NCI-H2227 (cell line): ENCODE results near the gene ADCY7.

Experiments
- DNase-seq: peaks from one replicate; lab custom pipeline; 2025; ENCODE audit not compliant: unreplicated experiment; lab: John Stamatoyannopoulos, UW

The ADCY7 gene

DNA sequence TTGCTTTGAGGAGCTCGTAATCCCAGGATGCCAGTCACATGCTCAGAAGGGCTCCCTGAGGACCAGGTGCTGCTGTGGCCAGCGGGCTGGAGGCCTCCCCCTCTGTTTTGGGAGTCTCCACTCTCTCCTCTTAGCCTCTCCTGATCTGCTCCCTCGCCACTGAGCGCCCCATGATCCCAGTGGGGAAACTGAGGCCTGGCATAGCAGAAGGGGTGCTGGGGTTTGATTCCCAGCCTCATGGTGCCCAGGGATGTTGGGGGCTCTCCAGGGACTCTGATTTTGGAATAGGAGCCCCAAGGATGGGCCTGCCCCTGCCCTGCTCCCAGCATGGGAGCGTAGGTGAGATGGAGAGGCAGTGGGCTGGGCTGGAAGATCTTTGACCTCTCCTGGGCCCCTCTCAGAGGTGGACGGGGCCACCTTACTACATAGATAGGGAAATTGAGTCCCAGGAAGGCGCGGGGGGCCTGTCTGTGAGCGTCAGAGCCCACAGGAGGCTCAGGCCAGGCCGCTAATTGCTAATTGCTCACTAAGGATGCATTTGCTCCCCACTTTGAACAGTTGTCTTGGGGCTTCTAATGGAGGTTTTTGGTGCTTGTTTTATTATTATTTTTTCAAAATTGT lies 525 bp upstream of the ADCY7 start:
- DNase-seq, result no peak

DNA sequence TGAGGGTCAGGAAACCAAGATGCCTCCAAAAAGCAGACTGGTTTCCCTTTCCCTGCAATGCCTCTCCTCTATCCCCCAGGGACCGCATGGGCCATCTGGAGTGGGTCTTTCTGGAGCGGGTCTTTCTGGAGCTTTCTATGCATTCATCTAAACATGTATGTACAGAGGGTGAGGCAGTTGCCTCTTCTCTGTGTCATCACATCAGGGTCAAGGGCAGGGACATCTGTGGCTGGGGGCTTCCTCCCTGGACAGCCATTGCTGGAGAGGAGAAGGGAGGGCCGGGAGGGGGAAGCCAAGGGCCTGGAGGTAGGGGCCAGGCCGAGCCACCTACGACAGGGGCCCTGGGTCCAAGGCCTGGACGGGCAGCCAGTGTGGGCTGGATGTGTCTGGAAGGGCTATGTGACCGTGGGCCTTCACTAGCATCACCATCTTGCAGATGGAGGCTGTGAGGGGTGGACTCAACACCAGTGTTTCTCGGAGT lies 840 bp downstream of the ADCY7 start:
- no peak for DNase-seq

DNA sequence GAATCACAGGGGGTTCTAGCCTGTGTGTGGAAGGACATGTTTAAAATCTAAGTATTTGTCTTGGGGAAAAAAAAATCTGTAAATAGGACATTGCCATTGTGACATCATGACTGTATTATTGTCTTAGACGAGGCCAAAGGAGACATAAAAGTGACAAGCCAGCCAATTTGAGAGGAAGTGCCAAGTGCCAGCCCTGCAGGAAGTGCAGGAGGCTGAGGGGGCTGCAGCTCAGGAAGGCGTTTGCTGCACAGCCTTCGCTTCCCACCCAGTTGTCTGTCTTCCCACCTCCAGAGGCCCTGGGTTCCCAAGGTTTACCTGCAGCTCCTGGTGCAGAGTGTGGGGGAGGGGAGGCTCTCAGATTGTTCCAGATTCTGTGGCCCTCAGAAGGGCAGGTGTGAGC lies 1.3 kb downstream of the ADCY7 start:
- DNase-seq, result no peak

DNA sequence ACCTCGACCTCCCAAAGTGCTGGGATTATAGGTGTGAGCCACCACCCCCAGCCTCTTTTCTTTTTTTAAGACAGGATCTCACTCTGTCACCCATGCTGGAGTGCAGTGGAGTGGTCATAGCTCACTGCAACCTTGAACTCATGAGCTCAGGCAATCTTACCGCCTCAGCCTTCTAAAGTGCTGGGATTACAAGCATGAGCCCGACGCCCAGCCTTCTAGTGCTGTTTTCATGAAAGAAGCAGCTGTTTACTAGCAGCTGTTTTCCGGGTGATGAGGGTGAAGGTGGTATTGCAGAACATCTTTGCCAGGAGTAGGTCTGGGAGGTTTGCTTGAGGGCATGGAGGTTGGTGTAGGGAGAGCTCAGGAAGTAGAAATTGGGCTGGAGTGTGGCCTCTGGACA lies 2.0 kb downstream of the ADCY7 start:
- DNase-seq, result no peak

DNA sequence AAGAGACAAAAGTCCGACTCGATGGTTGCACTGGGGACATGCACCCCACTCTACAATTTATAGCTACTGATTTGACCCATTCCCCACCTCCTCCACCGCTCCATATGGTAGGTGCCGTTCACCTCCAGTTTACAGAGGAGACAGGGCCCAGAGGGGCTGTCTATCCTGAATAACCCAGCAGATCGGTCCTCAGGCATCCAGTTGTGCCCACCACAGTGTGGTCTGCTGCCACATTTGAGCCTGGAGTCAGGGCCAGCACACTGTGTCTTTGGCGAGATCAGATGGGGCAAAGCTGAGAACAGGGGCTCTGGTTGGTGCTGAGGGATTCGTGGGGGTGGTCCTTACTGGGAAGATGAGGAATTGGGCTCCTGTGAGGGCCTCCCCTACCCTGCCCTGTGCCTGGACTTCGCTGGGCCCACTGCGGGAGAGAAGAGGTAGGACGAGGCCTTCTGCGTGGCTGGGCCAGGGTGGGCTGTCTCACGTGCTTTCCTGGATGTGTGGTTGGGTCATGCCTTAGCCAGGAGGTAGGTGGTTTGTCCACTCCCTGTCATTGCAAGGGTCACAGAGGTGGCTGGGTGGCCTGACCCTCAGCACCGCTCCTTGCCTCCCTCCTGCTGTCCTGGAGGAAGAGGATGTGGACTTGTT lies 2.8 kb downstream of the ADCY7 start:
- DNase-seq, result no peak

DNA sequence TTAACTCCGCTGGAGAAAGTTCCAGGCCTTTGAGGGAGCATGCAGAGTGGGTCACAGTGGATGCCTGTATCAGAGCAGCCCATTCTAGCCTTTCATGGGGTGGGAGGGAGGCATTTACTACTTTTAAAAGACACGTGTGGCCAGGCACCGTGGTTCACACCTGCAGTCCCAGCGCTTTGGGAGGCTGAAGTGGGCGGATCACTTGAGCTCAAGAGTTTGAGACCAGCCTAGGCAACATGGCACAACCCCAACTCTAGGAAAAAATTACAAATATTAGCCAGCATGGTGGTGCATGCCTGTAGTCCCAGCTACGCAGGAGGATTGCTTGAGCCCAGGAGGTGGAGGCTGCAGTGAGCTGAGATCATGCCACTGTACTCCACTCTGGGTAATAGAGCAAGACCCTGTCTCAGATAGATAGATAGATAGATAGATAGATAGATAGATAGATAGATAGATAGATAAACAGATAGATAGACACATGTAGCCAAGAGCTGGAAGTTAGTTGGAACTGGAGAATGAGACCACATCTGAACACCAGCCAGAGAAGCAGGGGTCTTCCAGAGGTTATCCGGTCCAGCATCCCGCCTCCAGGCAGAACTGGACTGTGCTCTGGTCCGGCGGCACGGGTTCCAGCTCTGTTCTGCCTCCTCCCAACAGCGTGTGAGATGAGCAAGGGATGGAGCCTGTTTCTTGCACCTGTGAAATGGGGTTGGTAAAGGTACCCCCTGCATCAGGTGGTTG lies 3.6 kb downstream of the ADCY7 start:
- DNase-seq, result no peak

DNA sequence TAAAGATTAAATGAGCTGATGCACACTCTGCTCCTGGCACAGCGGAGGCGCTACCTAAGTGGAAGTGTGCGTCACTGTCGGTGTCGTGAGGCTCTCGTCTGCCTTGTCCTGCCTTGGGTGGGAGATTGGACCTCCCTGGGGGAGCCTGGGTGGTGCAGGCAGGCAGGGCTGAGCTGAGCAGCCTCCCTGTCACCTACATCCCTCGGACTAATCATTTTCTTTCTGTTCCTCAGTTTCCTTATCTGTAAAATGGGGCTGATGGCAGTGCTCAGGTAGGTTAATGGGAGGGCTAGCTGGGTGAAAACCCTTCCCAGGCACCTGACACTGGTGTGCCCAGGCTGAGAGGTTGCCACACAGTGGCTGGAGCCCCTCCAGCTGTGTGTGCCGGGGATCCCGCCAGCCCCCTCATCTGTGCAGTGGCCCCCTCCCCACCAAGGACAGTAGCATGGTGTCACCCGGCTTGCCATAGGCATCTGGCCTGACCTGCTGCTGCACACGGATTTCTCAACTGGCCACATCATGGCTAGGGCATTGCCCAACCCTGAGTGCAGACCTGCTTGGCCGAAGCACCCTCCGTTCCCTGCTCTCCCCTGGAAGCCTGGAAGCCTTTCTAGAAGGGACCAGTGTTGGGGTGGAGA lies 4.3 kb downstream of the ADCY7 start:
- DNase-seq, result no peak

DNA sequence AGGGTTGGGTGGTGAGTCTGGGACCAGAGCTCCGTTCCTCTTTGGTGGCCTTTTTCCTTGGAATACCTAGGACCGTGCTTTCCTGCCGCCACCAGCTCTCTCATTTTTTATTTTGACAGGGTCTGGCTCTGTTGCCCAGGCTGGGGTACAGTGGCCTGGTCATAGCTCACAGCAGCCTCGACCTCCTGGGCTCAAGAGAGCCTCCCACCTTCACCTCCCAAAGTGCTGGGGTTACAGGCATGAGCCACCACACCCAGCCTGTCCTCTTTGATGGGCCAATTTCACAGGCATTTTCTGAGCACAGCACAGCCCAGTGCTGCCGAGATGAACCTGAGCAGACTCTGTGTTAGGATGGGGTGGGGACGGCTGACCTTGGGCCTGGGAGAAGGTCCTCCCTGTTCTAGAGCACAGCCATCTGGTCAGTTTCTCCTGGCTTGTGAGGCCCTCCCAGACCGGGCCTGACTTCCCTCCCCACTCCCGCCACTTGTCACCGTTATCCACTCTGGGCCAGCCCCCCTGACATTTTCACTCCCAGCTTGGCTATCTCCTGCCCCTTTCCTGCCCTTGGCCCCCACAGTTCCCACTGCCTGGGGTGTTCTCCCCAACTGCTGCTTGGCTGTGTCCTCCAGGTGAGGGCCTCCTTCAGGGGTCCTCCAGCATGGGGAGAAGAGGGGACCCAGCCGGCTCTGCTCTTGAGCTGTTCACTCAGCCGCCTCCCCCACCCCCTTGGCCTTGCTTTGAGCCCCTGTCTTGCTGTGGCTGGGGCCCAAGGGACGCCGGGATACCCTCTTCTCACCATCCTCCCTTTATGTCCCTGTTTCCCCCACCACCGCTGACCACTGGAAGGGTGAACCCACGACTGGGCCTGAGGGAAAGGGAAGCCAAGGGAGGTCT lies 5.0 kb downstream of the ADCY7 start:
- no peak for DNase-seq

DNA sequence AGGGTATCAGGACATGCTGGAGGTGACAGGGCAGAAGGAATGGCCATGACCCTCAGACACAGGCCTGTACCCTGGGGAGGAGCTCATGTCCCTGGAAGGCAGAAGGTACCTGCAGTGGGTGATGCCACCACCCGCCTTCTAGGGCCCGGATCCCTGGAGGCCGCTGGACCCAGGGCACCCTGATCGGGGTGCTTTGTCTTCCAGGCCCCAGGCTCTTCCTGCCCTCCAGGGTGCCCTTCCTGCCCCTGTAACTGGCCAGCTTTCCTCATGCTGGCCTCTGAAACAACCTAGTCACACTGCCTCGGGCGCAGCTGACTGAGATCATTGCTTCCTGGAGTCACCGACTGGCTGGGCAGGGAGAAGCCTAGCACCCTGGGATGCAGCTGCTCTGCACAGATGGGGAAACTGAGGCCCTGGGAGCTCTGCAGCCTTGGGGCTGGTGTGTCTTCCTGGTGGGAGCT lies 5.8 kb downstream of the ADCY7 start:
- DNase-seq, result no peak

DNA sequence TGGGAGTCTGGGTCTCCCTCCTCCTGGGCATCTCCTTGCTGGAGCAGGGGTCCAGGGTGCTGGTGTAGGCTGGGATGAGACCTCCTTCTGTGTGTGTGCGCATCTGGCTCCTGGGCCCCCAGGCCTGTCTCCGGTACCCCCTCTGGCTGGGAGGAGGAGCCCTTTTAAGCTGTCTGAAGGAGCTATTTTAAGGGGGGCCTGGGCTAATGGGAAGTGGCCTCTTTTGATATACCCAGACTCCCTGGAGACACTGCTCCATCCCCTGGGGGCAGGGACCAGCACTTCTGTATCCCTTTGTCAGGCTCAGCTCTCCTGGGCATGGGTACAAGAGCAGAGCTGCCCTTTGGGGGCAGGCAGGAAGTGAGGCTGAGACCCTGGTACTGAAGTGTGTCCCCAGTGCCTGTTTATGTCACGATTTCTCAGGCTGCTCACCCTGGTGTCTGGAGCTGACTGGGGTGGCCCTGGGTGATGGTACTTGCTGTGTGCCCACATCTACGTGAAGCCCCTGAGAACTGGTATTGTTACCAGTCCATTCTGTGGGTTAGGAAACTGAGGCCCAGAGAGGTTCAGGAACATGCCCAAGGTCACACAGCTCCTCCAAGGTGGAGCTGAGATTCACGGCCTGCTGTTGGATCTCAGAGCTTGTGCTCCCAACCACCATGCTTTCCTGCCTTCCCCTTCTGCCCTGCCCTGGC lies 6.5 kb downstream of the ADCY7 start:
- no peak for DNase-seq

DNA sequence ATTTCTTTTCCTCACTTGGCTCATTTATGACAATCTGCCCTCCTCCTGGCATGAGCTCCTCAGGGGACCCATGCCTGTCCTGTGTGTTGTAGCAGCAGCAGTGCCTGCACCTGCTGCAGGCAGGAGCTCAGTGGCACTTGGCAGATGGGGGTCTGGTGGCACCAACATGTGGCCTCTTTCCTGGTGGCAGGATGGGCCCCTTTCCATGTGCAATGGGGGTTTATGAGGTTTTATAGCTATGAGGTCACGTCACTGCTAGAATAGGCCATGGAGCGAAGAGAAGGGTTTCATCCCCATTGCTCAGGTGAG lies 7.0 kb downstream of the ADCY7 start:
- no peak for DNase-seq

DNA sequence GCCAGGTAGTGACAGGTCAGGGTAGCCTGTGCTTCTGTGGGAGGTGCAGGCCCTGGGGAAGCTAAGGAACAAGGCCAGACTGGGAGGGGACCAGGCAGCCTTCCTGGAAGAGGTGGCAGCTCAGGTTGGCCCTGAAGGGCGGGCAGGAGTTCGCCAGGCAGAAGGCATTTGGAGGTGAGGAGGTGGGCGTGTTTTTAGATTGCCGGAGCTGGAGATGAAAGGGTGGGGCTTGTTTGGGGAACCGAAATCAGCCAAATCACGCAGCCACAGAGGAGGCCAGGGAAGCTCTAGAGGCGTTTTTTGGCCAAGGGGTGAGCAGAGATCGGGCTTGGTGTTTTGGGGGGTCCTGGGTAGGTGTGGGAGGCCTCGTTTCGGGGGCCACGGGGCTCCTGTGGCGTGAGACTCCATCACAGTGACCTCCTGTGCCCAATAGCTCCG lies 7.6 kb downstream of the ADCY7 start:
- DNase-seq, result no peak

DNA sequence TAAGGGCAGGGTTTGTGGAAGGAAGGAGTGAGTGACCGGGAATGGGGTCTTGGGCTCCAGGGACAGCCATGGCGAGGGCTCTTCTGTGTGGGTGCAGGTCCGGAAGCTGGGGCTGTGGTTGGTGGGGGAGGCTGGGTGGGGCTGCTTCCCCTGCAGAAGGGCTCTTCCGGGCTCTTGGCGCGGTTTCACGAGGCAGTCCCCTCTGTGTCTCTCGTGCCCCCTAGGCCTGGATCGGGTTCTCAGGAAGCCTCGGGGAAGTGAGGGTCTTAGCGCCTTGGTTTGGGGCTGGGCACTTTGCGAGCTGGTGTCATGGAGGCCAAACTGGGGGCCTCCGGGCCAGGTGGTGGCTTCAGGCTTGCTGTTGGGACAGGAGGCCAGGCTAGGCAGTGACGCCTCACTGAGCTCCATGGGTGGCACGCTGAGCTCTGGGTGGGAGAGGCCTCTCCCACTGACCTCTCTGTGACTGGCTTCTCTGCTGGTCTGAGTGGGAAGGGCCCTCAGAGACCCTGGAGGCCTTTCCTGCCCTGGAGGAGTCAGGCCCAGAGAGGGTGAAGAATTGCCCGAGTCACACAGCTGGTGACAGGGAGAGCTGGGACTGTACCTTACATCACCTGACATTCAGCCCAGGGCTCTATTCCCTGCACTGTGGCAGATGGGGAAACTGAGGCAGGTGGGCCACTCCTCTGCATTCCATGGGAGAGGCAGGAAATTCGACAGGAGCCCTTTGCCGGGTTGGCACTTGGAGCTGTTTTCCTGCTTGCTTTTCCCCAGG lies 8.2 kb downstream of the ADCY7 start:
- DNase-seq, result no peak

DNA sequence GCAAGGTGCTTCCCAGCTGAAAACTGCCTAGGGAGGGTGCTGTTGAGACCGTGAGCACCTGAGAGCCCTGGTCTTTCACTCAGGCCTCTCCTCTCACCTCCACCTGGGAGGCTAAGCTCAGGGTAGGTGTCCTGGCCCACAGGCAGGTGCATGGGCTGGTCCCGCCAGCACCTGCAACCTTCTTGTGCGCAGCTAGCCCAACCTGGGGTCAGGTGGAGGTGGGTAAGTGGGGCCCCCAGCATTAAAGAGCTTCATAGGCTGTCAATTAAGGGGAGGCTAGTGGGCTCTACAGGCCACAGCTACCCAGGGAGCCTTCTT lies 8.7 kb downstream of the ADCY7 start:
- no peak for DNase-seq

DNA sequence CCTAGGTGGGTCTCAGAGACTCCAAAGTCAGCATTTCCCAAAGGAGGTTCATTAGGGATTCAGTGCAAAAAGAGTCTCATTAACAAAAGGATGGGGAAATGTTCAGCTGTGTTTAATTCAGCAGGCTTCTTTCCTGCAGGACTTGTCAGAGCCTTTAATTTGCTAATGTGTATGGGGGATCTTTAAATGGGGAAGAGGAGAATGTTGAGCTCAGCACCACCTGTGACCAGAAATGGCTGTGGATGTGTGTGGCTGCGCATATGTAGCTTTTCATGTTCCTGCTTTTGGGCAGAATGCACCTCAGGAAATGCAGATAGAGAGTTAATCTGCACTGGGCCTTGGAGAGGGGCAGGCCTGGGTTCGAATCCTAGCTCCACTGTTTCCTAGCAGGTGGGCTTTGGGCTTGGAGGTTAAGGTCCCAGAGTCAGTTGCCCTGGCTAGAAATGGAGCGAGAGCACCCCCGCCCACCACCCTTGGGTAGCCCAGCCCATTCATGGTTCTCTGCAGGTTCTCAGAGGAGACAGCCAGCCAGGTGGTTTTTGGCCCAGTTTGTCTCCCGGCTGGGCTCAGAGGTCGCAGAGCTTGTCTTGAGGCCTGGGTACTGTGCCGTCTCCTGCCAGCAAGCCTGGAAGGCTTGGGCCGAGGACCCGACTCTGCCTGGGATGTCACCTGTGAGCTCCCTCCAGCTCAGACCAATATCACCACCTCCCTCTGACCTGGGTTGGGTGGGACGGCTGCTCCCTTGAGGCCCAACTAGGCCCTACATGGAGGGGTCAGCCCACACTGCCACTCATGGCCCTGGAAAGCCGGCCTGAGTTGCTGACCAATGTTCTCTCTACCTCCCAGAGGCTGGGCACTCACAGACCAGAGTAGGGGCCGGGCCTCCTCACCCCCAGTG lies 9.3 kb downstream of the ADCY7 start:
- no peak for DNase-seq

DNA sequence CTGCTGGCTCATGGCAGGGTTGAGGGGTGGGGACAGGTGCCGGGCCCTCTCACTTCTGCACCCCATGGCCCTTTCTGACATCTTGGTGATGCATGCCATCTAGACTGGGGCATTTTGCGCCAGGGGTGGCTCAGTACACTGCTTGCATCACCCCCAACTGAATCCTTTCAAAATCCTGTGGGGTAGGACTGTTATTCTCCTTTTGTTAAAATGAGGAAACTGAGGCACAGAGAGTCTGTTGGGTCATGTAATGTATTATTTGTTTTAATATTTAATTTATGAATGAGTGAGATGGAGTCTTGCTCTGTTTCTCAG lies 9.9 kb downstream of the ADCY7 start:
- no peak for DNase-seq

DNA sequence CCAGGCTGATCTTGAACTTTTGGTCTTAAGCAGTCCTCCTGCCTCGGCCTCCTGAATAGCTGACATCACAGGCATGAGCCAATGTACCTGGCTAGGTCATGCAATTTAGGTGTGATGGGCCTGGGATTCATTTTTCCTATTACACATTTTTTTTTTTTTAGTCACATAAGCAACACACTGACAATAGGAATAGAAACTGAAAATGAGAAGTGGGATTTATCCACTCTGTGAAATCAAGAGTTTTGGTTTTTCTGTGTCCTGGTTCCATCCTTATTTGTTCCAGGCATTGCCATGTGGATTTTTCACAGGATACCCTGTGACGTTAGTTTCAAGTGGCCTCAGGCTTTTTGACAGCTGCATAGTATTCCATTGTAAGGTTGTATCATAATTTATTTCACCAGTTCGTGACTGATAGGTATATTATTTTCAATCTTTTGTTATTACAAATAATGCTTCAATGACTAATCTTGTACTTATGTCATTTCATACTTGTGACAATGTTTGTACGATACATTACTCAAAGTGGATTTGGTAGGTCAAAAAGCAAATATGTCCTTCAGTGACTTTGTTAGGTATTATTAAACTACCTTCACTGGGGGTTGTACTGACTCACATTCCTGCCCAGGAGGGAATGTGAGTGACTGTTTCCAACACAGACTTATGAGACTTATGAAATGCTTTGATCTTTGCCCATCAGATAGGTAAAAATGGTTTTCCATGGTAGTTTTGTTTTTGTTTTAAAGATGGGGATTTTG lies 10.6 kb downstream of the ADCY7 start:
- no peak for DNase-seq

DNA sequence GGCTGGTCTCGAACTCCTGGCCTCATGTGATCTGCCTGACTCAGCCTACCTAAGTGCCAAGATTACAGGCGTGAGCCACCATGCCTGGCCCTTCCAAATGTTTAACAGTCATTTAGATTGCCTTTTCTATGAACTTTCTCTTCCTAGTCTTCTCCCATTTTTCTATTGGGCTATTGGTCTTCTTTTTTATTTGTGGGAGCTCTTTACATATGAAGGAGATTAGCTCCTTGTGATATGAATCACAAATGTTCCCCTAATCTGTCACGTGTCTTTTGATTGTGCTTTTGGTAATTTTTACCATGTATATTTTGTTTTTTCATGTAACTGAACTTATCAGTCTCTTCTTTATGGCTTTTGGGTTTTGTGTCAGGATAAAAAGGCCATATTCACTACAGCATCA lies 11.9 kb downstream of the ADCY7 start:
- DNase-seq, result no peak
